Kidney capillary endothelial cell (primary cell): ENCODE data around the gene DERL3.
"Not testable (repeated sequence)": the region's sequence is repeated elsewhere in the genome, so short reads cannot be mapped to it uniquely, and the experiment has no call there.

Experiments
- DNase-seq: peaks from one replicate; pipeline ENCODE4 v3.0.0-alpha.2; 2018; ENCODE audit warnings: low spot score

DERL3 gene

DNA sequence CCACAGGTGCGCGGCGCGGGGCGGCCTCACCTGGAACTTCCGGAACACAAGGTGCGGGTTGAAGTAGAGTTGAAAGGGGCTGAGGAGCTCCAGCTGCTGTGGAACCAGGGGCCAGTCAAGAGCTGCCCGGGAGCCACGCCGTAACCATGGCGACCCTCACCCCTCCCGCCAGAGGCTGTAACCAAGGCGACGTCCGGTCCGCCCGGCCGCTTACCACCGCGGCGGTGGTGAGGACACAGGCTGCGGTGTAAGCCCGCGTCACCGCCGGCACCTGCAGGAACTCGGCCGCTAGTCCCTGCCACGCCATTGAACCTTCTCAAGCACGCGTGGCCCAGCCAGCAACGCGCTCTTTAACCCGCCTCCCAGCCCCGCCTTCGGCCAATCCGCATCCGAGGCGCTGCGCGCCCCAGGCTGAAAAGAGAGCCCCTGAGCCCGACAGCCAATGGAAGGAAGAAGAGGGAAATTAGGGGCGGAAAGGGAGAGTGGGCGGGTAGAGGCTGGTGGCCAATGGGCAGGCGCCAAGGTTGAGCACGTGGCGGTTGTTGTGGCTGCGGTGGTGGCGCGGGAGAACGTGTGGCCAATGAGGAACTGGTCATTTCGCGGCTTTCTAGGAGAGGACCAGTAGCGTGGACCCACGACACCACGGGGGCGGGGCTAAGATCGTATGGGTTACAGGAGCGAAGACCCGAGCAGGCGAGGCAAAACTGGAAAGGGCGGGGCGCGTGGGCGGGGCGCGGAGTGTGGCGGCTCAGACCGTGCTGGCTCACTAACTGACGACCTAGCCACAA lies at the start of gene DERL3:
Gene DERL3 (minus strand): TSS at position 326 of the 788 bp plus-strand sequence. CDS start 19 bp downstream, at position 307.
- DNase-seq: peak; percentile 94

DNA sequence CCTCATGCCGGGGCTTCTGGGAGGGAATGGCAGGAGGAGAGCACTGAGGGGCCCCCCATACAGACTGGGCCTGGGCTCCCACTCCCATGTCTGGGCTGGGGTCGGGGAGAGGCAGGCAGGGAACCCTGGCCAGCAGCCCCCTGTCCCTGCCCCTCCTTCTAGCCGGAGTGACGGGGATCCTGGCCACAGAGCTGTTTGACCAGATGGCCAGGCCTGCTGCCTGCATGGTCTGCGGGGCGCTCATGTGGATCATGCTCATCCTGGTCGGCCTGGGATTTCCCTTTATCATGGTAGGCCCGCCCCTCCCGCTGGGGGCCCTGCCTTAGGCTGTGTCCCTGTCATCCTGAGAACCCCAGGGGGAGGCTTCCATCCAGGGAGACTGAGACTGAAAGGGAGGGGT lies 45.3 kb upstream of the DERL3 start:
- no peak for DNase-seq

DNA sequence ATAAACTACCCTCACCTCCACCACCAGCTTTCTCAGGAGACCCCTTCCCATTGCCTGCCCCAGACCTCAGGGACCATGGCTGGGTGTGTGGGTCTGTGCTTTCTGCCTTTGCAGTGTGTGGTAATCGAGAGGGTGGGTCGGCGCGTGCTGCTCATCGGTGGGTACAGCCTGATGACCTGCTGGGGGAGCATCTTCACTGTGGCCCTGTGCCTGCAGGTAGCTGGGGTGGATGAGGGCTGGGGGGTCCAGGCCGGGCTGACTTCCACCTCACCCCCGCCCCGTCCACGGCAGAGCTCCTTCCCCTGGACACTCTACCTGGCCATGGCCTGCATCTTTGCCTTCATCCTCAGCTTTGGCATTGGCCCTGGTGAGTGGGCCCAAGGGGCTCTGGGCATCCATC lies 44.9 kb upstream of the DERL3 start:
- DNase-seq: no peak

DNA sequence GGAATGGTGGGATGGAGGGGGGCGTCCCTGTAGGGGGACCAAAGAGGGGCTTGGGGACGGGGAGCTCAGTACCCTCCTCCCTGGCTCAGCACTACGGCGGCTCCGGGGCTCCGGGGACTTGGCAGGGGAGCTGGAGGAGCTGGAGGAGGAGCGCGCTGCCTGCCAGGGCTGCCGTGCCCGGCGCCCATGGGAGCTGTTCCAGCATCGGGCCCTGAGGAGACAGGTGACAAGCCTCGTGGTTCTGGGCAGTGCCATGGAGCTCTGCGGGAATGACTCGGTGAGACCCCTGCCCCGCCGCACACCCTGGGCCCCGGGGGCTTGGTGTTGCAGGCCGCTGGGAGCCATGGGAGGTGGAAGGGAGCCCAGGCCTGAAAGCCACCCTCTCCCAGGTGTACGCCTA lies 43.6 kb upstream of the DERL3 start:
- no peak for DNase-seq

DNA sequence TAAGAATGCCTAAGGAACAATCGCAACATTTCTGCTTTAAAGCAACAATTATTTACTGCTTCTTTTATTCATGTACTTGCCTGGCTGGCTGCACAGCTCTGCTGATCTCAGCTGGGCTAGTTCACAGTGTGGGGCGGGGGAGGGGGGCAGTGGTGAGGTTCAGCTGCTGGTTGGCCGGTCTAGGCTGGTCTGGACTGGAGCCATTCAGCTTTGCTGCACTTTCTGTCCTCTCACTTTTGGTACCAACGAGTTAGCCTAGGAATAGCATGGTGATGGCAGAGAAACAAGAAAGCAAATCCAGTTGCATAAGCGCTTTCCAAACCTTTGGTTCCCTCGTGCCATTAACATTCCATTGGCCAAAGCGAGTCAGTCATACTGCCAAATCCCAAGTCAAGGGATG lies 39.4 kb upstream of the DERL3 start:
- no peak for DNase-seq

DNA sequence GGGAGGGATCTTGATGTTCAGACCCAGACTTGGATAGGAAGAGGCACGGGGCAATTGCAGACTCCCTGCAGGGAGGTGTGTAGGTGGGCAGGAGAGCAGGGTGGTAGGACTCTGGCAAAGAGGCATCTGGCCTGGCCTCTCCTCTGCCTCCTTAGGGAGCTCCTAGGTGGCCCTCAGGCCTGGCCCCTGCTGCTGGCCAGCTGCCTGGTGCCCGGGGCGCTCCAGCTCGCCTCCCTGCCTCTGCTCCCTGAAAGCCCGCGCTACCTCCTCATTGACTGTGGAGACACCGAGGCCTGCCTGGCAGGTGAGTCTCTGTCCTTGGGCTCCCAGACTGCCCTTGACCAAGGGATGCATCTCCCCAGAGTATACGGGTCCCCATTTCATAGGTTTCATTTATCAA lies 38.8 kb upstream of the DERL3 start:
- no peak for DNase-seq

DNA sequence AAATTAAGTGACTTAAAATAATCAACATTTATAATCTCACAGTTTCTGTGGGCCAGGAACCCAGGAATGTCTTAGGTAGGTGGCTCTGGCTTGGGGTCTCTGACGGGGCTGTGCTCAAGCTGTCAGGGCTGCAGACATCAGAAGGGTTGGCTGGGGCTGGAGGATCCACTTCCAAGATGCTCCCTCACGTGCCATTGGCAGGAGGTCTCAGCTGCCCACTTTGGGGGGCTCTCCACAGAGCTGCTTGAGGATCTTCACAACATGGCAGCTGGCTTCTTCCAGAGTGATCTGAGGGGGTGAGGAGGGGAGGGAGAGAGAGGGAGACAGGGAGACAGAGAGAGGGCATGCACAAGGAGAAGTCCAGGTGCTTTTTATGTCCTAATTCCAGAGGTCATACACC lies 37.0 kb upstream of the DERL3 start:
- no peak for DNase-seq

DNA sequence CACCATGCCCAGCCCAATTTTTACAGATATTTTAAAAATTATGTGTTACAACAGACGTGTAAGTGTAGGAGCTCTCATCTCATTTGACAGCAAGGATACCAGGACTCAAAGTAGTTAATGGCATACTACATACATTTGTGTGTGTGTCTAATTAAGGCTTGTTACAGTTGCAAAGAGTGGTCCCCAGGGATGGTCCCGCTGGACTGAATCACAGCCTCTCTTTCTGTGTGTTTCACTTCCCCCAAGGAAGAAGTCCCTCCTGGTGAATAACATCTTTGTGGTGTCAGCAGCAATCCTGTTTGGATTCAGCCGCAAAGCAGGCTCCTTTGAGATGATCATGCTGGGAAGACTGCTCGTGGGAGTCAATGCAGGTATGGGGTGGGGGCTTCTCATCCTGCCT lies 36.1 kb upstream of the DERL3 start:
- DNase-seq: no peak

DNA sequence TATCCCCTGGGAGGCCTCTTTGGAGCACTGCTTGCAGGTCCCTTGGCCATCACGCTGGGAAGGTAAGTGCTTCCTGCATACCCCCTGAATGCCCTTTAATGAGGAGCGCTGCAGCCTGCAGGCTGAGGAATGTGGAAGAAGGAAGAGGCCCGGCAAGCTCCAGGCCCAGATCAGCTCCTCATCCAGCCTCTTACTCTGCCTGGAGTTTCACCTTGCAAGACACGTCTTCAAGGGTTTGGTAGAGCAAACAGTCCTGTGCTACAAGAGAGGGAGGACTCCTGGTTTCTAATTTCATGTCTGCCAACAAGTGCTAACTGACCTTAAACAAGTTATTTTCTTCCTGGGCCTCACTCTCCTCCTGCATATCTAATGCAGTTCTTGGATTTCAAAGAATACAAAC lies 29.8 kb upstream of the DERL3 start:
- no peak for DNase-seq

DNA sequence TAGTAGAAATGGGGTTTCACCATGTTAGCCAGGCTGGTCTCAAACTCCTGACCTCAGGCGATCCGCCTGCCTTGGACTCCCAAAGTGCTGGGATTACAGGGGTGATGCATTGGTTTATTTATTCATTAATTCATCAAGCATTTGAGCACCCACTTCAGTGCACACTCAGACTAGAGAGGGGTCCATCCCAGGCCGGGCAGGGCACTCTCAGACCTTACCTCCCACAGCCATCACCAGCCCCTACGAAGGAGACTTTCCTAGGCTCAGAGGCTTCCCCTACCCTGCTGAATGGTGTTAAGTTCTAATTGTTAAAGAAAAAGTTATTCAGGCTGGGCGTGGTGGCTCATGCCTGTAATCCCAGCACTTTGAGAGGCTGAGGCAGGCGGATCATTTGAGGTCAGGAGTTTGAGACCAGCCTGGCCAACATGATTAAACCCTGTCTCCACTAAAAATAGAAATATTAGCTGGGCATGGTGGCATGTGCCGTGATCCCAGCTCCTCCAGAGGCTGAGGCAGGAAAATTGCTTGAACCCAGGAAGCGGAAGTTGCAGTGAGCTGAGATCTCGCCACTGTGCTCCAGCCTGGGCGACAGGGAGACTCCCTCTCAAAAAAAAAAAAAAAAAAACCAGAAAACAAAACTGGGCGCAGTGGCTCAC lies 25.8 kb upstream of the DERL3 start:
- DNase-seq: not testable (repeated sequence)

DNA sequence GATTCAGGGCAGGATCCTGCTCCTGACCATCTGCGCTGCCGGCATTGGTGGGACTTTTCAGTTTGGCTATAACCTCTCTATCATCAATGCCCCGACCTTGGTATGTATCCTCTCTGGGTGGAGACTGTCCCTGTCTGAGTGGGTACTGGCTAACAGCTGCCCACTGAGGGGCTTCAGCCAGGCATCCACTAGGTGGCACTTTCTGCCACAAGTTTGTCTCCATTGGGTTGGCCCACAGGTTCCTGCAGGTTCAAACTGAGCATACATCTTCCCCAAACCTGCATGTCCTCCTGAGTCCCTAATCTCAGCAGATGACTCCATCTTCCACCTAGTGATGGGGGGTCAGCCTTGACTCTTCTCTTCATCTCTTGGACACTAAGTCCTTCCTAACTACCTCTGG lies 23.3 kb upstream of the DERL3 start:
- peak; percentile 32 for DNase-seq

DNA sequence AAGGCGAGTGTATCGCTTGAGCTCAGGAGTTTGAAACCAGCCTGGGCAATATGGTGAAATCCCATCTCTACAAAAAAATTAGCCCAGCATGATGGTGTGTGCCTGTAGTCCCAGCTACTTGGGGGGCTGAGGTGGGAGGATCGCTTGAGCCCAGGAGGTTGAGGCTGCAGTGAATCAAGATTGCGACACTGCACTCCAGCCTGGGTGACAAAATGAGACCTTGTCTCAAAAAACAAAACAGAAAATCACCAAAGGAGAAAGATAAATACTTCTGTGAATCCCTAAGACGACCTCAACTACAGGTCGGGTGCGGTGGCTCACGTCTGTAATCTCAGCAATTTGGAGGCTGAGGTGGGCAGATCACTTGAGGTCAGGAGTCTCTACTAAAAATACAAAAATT lies 21.4 kb upstream of the DERL3 start:
- DNase-seq: not testable (repeated sequence)

DNA sequence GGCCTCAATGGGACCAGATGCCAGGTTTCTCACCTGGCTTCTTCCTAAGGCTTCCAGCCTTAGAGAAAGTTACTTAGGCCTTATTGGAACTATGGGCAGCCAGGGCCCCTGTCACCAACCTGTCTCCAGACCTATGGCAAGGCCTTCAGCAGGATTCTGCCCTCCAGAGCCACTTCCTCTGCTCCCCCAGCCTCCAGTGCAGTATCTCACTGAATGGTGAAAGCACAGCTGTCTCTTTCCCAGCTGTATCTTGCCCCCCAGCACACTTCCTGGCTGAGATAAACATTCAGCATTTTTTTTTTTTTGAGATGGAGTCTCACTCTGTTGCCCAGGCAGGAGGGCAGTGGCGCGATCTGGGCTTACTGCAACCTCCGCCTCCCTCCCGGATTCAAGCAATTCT lies 20.4 kb upstream of the DERL3 start:
- DNase-seq: no peak

DNA sequence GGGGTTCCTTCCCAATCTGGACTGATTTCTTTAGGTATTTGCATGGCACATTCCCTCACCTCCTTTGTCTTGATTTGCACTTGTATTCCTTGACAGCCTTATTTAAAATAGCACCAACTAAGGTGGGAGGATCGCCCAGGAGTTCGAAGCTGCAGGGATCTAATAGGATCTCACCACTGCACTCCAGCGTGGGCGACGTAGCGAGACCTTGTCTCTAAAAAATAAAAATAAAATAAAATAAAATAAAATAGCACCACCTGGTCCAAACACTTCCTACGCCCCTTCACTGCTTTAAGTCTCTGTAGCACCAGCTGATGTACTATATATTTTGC lies 19.6 kb upstream of the DERL3 start:
- no peak for DNase-seq

DNA sequence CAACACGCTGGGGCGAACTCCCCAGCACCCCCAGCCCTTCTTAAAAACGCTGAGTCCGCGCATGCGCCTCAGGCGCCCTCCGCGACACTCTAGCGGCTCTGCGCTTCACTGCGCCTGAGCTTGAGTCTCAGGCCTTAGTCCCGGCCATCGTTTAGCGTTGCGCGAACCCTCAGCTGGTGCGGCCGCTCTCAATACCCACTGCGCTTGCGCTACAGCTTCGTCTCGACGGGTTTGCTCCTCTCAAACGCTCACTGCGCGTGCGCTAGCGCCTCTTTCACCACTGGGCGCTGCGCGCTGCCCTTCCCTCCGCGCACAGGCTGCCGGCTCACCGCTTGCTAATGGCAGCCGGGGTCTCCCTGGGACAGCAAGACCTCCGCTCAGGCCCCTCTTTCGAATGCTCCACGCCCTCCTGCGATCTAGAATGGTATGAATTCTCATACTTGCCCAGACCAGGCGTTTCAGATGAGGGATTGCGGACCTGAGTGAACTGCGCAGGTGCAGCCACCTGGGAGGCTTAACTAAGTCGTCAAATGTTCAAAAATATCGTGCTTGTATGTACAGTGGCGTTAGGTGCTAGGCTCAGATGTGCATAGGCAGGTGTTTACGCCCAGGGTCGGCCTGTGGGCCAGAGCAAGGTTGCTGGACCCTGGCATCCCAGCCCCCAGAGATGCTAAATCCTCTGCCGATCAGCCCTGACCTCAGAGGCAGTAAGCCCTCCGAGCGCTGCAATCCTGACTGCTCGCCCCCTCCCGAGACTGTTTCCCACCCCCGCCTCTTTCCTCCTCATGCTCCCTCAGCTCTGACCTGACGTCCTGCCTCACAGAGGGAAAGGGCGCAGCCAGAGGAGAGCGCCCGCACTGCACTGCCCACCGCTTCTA lies 19.0 kb upstream of the DERL3 start, which contains the start of gene SLC2A11:
Gene SLC2A11 (plus strand): TSS at position 270 of the 878 bp plus-strand sequence. CDS start 125 bp downstream, at position 395.
- DNase-seq: peak; percentile 97

DNA sequence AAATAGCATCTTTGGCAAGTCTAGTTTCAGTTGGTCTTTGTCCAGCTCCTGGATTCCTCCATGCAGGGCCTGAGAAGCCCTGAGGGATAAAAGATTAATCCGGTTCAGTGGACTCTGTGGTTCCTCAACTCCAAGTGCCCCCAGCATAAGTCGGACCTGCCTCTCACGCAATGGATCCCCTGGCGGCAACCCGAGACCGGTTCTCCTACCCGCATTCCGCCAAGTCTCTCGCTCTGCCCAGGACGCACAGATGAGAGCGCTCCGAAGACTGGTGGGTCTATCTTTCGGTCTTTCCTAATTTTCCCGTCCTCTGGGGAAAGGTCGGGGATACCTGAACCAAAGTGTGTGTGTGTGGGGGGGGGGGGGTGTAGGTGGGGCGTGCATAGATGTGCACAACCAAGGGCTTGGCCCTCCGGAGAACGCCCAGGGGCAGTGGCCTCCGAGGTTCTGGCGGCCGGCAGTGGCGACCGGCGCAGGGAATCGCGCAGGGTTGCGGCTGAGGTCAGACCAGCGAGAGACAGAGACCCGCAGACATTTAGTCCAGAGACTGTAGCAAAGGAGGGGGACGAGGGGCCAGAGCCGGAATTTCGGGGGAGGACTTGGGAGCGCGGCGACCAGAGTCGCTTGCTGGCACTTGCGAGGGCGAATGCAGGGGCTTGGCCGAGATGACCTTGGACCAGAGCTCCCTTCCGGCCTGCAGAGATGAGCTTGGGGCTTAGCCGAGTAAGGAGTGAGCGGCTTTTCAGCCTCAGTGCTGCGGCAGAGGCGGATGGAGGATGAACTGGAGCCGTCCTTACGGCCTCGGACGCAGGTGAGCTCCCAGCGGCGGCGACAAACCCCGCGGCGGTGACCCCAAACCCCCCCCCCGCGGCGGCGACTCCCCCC lies 18.2 kb upstream of the DERL3 start:
- DNase-seq: peak; percentile 44

DNA sequence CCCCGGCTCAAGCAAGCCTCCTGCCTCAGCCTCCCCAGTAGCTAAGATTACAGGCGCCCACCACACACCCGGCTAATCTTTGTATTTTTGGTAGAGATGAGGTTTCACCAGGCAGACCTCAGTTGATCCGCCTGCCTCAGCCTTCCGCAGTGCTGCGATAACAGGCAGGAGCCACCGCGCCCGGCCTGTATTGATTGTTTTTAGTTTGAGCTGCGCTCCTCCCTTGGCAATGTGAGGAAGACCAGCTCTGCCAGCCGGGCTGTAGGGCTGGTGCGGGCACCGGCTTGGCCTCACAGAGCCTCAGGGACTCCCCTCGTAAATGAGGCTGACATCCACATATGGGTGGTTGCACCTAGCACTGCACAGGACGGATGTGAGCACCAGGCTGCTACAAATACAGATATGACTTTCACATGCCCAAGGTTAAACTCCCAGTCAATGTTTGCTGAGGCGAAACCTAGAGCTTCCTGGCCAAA lies 11.4 kb upstream of the DERL3 start:
- DNase-seq: no peak

DNA sequence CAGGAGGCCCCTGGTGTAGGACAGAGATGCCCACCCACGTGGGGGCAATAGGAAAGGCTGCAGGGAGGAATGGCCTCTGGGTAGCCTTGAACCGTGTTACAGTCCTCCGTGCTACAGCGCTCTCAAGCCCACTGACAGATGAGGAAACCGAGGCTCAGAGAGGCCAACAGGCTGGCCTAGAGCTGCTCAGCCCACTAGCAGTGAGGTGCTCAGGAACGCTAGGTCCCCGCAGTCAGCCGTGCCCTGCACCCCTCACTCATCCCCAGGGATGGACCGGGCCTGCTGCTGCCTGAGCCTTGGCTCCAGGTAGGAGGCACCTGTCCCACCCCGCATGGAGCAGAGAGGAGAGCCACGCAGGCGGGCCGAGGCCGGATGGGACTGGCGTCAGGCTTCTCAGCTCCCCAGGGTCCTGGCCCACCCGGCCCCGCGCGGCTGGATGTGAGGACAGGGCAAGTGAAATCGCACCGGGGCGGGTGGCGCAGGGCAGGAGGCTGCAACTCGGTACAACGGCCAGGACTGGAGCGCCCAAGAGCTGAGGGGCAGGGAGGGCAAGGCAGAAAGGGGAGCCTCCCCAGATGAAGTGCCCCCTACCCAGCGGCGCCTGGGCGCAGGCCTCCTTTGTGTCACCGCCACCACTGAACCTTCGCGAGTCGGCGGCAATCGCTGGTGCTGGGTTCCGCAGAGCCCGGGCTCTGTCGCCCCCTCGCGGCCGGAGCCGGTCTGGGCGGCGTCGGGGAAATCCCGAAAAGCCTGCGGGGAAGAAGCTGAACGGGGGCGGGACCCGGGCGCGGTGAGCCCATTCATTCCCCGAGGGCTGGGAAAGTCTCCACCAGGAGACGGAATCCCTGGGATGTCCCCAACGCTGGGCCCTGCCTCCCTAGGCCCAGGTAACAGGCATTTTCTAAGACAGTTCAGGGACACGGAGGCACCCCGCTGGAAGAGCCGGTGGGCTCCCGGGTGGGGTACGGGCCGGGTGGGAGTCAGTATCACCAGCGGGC lies 10.5 kb upstream of the DERL3 start:
- peak; percentile 66 for DNase-seq

DNA sequence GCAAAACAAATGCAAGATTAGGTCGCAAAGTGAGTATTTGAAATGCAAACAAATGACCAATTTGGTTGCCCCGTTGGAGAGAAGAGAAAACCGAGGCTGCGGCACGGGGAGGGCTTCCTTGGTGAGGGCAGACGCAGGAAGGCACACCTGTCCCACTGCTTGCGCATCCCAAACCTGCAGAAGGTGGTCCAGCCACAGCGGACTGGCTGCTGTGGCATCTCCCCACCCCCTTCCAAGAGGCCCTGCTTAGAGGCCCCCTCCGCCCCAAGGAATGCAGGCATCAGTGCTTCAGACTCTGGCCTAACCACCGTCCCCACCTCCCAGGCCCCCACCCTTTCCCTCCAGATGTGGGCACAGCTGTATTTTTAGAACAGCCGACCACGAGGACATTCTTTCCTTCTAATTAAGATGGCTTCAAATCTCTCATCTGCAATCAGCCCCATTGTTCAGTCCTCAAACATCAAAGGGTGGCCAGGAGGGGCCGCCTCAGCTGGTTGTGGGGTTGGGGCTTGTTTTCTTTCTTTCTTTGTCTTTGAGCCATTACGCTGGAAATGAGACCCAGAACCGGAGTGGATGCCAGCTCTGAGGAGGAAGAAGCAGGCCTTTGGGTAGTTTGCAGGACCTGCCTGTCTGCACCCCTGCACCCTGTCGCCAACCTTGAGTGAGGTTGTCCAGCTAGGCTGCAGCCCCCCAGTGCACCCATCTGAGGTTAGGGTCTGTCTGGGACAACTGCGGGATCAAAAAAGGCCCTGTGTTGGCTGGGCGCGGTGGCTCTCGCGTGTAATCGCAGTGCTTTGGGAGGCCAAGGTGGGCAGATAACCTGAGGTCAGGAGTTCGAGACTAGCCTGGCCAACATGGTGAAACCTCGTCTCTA lies 9.4 kb upstream of the DERL3 start:
- DNase-seq: no peak
